Hepatocyte (in vitro differentiated cells): ENCODE results near the gene FGFR4.

ENCODE experiments used
- EZH2phosphoT487 ChIP-seq: fragments of 200-600 bp; sonication (generic); IDR thresholded peaks from one replicate; pipeline ENCODE4 v1.6.1; 2018; ENCODE audit warnings: antibody characterized with exemption, mild to moderate bottlenecking, low read depth, moderate library complexity; ENCODE audit not compliant: unreplicated experiment, severe bottlenecking
- TF ChIP-seq, protein P1 (sequence below): fragments of 200-600 bp; sonication (generic); IDR thresholded peaks from 2 replicates; pipeline ENCODE4 v1.5.1; 2016; ENCODE audit warnings: antibody characterized with exemption, mild to moderate bottlenecking; ENCODE audit not compliant: poor library complexity

DNA sequence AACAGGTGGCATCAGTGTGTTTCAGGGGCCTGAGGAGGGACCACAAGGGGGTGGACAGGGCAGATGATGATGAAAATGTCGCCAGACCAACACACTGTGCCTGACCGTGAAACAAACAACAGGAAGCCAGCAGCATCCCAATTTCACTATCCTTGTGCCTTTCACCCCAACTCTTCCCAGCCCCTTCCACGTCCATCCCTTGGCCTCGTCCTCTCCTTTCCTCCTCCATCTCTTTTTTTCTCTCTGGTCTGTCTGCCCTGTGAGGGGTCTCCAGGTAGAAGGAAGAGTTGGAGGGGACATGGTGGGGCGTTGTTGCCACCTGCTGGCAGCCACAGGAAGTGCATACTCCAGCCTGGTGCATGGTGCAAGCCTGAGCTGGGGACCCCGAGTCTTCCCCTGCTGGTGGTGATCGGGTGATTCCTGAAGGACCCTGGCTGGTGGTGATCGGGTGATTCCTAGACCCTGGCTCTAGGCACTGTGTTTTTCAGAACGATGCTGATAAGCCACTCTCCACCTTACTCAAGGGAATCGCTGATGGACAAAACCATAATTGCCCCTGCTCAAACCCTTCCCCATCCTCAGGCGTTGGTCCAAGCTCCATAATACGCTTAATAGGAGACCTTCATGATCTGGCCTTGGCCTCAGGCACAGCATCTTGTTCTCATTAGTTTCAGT lies 25.1 kb downstream of the FGFR4 start:
- TF ChIP-seq, protein P1, sequence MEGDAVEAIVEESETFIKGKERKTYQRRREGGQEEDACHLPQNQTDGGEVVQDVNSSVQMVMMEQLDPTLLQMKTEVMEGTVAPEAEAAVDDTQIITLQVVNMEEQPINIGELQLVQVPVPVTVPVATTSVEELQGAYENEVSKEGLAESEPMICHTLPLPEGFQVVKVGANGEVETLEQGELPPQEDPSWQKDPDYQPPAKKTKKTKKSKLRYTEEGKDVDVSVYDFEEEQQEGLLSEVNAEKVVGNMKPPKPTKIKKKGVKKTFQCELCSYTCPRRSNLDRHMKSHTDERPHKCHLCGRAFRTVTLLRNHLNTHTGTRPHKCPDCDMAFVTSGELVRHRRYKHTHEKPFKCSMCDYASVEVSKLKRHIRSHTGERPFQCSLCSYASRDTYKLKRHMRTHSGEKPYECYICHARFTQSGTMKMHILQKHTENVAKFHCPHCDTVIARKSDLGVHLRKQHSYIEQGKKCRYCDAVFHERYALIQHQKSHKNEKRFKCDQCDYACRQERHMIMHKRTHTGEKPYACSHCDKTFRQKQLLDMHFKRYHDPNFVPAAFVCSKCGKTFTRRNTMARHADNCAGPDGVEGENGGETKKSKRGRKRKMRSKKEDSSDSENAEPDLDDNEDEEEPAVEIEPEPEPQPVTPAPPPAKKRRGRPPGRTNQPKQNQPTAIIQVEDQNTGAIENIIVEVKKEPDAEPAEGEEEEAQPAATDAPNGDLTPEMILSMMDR: peak; percentile 96
- TF ChIP-seq EZH2phosphoT487: no peak
